ENCODE results near the gene PADI4. TPM values are rescaled to one million over a fixed set of nuclear protein-coding genes. Genes with fewer than 3 reads are reported as not detected.

Gene PADI4
- total RNA-seq, 1 experiment from 2014 or later: not detected

- TF ChIP-seq TCF7L2 (IDR thresholded peaks at IDR 0.05; ENCODE audit: low read depth, low read length): no peak
- no peak for TF ChIP-seq POLR2AphosphoS5 (IDR thresholded peaks at IDR 0.05; ENCODE audit: low read depth, low read length)
- no peak for TF ChIP-seq REST (IDR thresholded peaks at IDR 0.05; ENCODE audit: insufficient read depth in 1 of 2, low read depth in 2 of 2, low read length in 1 of 2)
- no peak for TF ChIP-seq SIN3A (IDR thresholded peaks at IDR 0.05; ENCODE audit: borderline replicate concordance, insufficient read depth, low read depth, low read length)
- TF ChIP-seq CTCF (IDR thresholded peaks at IDR 0.05): no peak
- in situ Hi-C loops (cut with HindIII; ENCODE audit: low pct_unique_long_range_greater_than_20kb, low sequenced_read_pairs): no loop called here
- H3K9me3 ChIP-seq (ENCODE audit: control insufficient read depth, insufficient read depth, low read depth, low read length): no peaks in the 10 kb centered on the region
- ATAC-seq: no peak
- no peak overlapping the region for H3K4me3 ChIP-seq (ENCODE audit: low read depth in 2 of 2, low read length in 2 of 2)
- ChIA-PET POLR2A (no interaction called here), CTCF (no interaction called here)
- no peak overlapping the region for H3K27ac ChIP-seq (ENCODE audit: low read length)
- no peaks in the 10 kb centered on the region for H3K36me3 ChIP-seq (ENCODE audit: control insufficient read depth, insufficient read depth, low read length)
- peaks cover 11% of the 10 kb centered on the region; the same call in 1 of the 2 replicates for H3K4me1 ChIP-seq (ENCODE audit: control insufficient read depth, insufficient read depth, low read length)
- intact Hi-C loops (cut with micrococcal nuclease; ENCODE audit: unreplicated experiment): no loop called here
- no peaks in the 10 kb centered on the region for H3K27me3 ChIP-seq (ENCODE audit: control insufficient read depth, insufficient read depth, low read length)
- DNase-seq (ENCODE audit: low read depth, low spot score): no peak
- no TSS peak for BruUV-seq (replicated peaks)
Measured at GRCh38 chr1:17307329-17307728, 668 bp upstream of the PADI4 start.

- H3K9me3 ChIP-seq (ENCODE audit: control insufficient read depth, insufficient read depth, low read depth, low read length): no peaks in the 10 kb centered on the region
- H3K27ac ChIP-seq (ENCODE audit: low read length): no peak overlapping the region
- H3K27me3 ChIP-seq (ENCODE audit: control insufficient read depth, insufficient read depth, low read length): no peaks in the 10 kb centered on the region
- no peak overlapping the region for H3K4me3 ChIP-seq (ENCODE audit: low read depth in 2 of 2, low read length in 2 of 2)
- intact Hi-C loops (cut with micrococcal nuclease; ENCODE audit: unreplicated experiment) (no loop called here), in situ Hi-C loops (cut with HindIII; ENCODE audit: low pct_unique_long_range_greater_than_20kb, low sequenced_read_pairs) (no loop called here)
- ChIA-PET CTCF (no interaction called here), POLR2A (no interaction called here)
- no peaks in the 10 kb centered on the region for H3K36me3 ChIP-seq (ENCODE audit: control insufficient read depth, insufficient read depth, low read length)
- peaks cover 11% of the 10 kb centered on the region; the same call in 1 of the 2 replicates for H3K4me1 ChIP-seq (ENCODE audit: control insufficient read depth, insufficient read depth, low read length)
- BruUV-seq (replicated peaks): no TSS peak
- TF ChIP-seq REST (IDR thresholded peaks at IDR 0.05; ENCODE audit: insufficient read depth in 1 of 2, low read depth in 2 of 2, low read length in 1 of 2) (no peak), POLR2AphosphoS5 (IDR thresholded peaks at IDR 0.05; ENCODE audit: low read depth, low read length) (no peak), CTCF (IDR thresholded peaks at IDR 0.05) (no peak), SIN3A (IDR thresholded peaks at IDR 0.05; ENCODE audit: borderline replicate concordance, insufficient read depth, low read depth, low read length) (no peak), TCF7L2 (IDR thresholded peaks at IDR 0.05; ENCODE audit: low read depth, low read length) (no peak)
- DNase-seq (ENCODE audit: low read depth, low spot score): no peak
- no peak for ATAC-seq
Measured at GRCh38 chr1:17308593-17308992, 596 bp downstream of the PADI4 start.

All from Panc1 (cell line).